Measurements from ENCODE around the gene RGR.

The RGR gene

DNA sequence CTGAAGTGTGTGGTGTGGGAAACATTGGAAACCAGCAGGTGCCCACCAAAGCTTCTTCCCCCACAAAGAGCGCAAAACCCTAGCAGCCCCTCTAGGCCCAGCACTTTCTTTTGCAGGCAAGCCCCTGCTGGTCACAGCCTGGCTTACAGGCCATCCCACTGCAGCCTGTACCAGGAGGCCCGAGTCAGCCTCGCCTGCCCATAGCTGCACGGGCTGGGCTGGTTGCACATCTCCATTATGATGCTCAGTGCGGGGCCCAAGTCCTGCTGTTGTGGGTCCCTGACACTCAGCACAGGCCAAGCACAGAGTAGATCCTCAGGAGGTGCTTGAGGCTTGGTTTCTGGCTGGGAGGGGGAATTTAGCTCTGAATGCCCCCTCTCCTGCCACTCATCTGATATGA, 42.5 kb upstream of the RGR start:
- no peak overlapping the region for H2AFZ ChIP-seq (ENCODE audit: low read depth)
- no peak overlapping the region for H3K9ac ChIP-seq
- TF ChIP-seq, protein P1, sequence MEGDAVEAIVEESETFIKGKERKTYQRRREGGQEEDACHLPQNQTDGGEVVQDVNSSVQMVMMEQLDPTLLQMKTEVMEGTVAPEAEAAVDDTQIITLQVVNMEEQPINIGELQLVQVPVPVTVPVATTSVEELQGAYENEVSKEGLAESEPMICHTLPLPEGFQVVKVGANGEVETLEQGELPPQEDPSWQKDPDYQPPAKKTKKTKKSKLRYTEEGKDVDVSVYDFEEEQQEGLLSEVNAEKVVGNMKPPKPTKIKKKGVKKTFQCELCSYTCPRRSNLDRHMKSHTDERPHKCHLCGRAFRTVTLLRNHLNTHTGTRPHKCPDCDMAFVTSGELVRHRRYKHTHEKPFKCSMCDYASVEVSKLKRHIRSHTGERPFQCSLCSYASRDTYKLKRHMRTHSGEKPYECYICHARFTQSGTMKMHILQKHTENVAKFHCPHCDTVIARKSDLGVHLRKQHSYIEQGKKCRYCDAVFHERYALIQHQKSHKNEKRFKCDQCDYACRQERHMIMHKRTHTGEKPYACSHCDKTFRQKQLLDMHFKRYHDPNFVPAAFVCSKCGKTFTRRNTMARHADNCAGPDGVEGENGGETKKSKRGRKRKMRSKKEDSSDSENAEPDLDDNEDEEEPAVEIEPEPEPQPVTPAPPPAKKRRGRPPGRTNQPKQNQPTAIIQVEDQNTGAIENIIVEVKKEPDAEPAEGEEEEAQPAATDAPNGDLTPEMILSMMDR (conservative IDR thresholded peaks at IDR 0.05; ENCODE audit: low read depth, low read length), result no peak
- no peak overlapping the region for H3K4me3 ChIP-seq (IDR thresholded peaks at IDR 0.05; ENCODE audit: insufficient read depth, low read depth, low read length)
- no peaks in the 10 kb centered on the region for H3K4me1 ChIP-seq (ENCODE audit: low read depth, poor library complexity, severe bottlenecking)
- H3K79me2 ChIP-seq (ENCODE audit: insufficient read depth, low read depth), result no peaks in the 10 kb centered on the region
- H4K20me1 ChIP-seq (ENCODE audit: insufficient read depth), result no peaks in the 10 kb centered on the region
- H3K4me2 ChIP-seq, result no peak overlapping the region
- H3K36me3 ChIP-seq (ENCODE audit: insufficient read depth), result no peaks in the 10 kb centered on the region
- no peaks in the 10 kb centered on the region for H3K27me3 ChIP-seq (ENCODE audit: insufficient read depth, low read depth)
- H3K27ac ChIP-seq, result no peak overlapping the region

DNA sequence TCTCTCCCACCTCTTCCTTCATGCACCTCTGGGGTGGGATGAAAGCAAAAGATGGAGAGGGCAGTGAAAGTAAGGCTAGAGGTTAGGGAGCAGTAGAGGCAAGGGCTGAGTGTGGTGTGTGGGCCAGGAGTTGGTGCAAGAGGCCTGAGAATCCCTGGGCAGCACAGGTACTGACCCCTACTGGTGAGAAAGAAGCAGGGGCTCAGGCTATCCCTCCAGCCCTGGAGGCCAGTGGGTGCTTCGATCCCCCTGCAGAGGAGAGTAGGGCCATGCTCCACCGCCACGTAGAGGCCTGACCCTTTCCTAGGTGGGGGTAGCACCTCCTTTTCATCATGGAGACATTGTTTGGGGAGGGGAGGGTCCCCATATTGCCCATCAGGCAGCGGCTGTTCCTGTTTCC, 40.7 kb upstream of the RGR start:
- no peak overlapping the region for H3K9ac ChIP-seq
- no peak overlapping the region for H2AFZ ChIP-seq (ENCODE audit: low read depth)
- no peak overlapping the region for H3K4me2 ChIP-seq
- TF ChIP-seq, protein P1 (conservative IDR thresholded peaks at IDR 0.05; ENCODE audit: low read depth, low read length), result no peak
- H3K27me3 ChIP-seq (ENCODE audit: insufficient read depth, low read depth), result no peaks in the 10 kb centered on the region
- H3K27ac ChIP-seq, result no peak overlapping the region
- no peak overlapping the region for H3K4me3 ChIP-seq (IDR thresholded peaks at IDR 0.05; ENCODE audit: insufficient read depth, low read depth, low read length)
- H3K4me1 ChIP-seq (ENCODE audit: low read depth, poor library complexity, severe bottlenecking), result no peaks in the 10 kb centered on the region
- H3K36me3 ChIP-seq (ENCODE audit: insufficient read depth), result no peaks in the 10 kb centered on the region
- no peaks in the 10 kb centered on the region for H4K20me1 ChIP-seq (ENCODE audit: insufficient read depth)
- no peaks in the 10 kb centered on the region for H3K79me2 ChIP-seq (ENCODE audit: insufficient read depth, low read depth)

DNA sequence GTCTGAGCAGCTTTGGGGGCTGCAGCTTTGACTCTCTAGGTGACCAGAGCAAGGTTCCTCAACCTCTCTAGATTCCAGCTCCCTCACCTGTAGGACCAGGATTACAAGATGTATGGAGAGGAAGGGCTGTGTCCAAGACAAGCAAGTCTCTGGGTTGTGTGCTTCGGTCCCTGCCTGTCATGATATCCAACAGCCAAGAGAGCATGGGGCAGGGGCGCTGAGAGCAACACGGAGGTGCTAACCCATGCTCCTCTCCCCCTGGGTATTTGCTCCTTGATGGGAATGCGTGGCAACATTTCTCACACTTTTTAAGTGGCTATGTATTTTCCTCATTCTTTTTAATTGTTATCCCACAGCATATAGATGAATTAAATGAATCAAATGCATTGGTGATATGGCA, 40.2 kb upstream of the RGR start:
- no peak overlapping the region for H3K27ac ChIP-seq
- H2AFZ ChIP-seq (ENCODE audit: low read depth), result no peak overlapping the region
- no peak overlapping the region for H3K4me2 ChIP-seq
- H3K79me2 ChIP-seq (ENCODE audit: insufficient read depth, low read depth), result no peaks in the 10 kb centered on the region
- TF ChIP-seq, protein P1 (conservative IDR thresholded peaks at IDR 0.05; ENCODE audit: low read depth, low read length), result no peak
- no peak overlapping the region for H3K4me3 ChIP-seq (IDR thresholded peaks at IDR 0.05; ENCODE audit: insufficient read depth, low read depth, low read length)
- H4K20me1 ChIP-seq (ENCODE audit: insufficient read depth), result no peaks in the 10 kb centered on the region
- H3K36me3 ChIP-seq (ENCODE audit: insufficient read depth), result no peaks in the 10 kb centered on the region
- H3K4me1 ChIP-seq (ENCODE audit: low read depth, poor library complexity, severe bottlenecking), result no peaks in the 10 kb centered on the region
- H3K27me3 ChIP-seq (ENCODE audit: insufficient read depth, low read depth), result no peaks in the 10 kb centered on the region
- H3K9ac ChIP-seq, result no peak overlapping the region

DNA sequence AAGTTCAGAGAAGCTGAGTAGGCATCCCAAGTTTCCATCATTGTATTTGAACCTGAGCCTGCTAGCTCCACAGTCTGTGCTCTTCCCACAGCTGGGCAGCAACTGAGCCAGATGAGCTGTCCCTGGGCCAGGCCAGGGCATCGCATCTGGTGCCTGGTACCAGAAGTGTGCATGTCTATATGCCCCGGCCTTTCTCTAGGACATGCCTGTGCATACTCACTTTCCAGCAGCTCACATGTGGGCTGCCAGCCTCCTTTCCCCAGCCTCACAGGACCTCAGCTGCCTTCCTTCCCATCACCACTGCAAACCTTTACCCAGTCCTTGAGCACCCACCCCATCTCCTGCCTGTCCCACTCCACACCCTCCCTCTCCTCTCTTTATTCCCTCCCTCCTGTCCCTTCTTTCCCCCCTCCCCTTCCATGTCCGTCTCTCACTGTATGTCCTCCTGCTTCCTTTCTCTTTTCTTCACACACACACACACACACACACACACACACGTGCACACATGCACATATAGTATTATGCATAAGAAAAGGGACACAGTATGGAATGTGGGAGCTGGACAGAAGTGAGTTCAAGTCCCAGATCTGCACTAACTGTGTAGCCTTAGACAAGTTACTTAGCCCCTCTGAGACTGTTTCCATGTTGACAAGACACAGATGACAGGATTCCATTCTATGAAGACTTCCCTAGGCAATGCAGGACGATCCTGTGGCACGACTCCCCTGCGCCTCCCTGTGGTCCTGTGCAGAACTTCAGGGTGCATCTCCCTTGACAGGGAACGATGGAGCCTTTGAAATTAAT, 39.6 kb upstream of the RGR start:
- no peak overlapping the region for H3K27ac ChIP-seq
- H3K4me3 ChIP-seq (IDR thresholded peaks at IDR 0.05; ENCODE audit: insufficient read depth, low read depth, low read length), result no peak overlapping the region
- H4K20me1 ChIP-seq (ENCODE audit: insufficient read depth), result no peaks in the 10 kb centered on the region
- TF ChIP-seq, protein P1 (conservative IDR thresholded peaks at IDR 0.05; ENCODE audit: low read depth, low read length), result peak; percentile 64
- H3K79me2 ChIP-seq (ENCODE audit: insufficient read depth, low read depth), result no peaks in the 10 kb centered on the region
- no peak overlapping the region for H3K4me2 ChIP-seq
- no peaks in the 10 kb centered on the region for H3K36me3 ChIP-seq (ENCODE audit: insufficient read depth)
- no peak overlapping the region for H3K9ac ChIP-seq
- no peaks in the 10 kb centered on the region for H3K4me1 ChIP-seq (ENCODE audit: low read depth, poor library complexity, severe bottlenecking)
- no peaks in the 10 kb centered on the region for H3K27me3 ChIP-seq (ENCODE audit: insufficient read depth, low read depth)
- H2AFZ ChIP-seq (ENCODE audit: low read depth), result no peak overlapping the region
